ENCODE data around the gene PTGR3. TPM values are rescaled to one million over a fixed set of nuclear protein-coding genes. Genes with fewer than 3 reads are reported as not detected.

Gene PTGR3
- total RNA-seq, 4 donors from 2014 or later: 9.6 to 27.5 (median 20.1) TPM

DNA sequence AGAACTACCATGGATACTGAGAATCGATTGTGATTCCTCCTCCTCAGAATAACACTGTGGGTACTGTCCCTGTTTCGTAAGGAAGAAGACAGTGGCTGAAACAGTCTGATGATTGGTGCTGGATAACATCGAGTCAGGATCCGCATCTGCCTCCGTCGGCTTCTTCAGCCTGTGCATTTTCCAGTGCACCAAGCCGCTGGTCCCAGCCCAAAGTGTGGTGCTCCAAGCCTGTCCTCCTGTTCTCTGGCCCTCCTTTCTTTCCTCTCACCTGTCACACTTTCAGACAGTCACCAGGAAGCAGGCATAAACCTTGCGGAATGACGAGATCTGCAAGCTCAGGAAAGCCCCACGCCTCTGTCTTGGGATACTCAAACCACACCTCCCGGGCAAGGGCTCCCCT is 30.6 kb downstream of the PTGR3 start:
- no peaks in the 10 kb centered on the region for H3K27me3 ChIP-seq
- no peak for DNase-seq (ENCODE audit: extremely low spot score)
- WGBS: 96% methylated on average over 11 of the region's 11 CpGs
- no peaks in the 10 kb centered on the region for H3K9me3 ChIP-seq
- H3K36me3 ChIP-seq: no peaks in the 10 kb centered on the region
- intact Hi-C loops (cut with DNase I): no loop called here
- no peak for TF ChIP-seq POLR2AphosphoS5 (IDR thresholded peaks at IDR 0.05)
- no peak for TF ChIP-seq CTCF (IDR thresholded peaks at IDR 0.05)
- no peak for TF ChIP-seq EP300 (IDR thresholded peaks at IDR 0.05)
- no peaks in the 10 kb centered on the region for H3K4me1 ChIP-seq
- no peak overlapping the region for H3K4me3 ChIP-seq
- H3K27ac ChIP-seq (replicated peaks in 1 of 4): no peak overlapping the region

DNA sequence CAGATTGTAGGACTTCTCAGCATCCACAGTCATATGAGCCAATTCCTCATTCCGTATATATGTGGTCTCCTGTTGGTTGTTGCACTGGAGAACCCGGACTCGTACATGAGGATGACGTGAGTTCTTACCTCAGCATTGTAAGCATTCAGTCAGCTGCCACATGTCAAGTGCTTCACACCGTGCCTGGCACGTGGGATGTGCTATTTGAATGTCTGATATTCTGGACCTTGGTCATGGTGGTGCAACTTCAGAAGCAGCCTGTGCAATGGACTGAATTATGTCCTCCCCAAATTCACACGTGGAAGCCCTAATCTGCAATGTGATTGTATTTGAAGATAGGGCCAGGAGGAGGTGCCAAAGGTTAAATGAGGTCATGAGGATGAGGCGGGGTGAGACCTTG is 32.1 kb downstream of the PTGR3 start:
- Histone ChIP-seq H3K9me3 (no peaks in the 10 kb centered on the region), H3K27ac (replicated peaks in 1 of 4) (no peak overlapping the region), H3K36me3 (no peaks in the 10 kb centered on the region), H3K27me3 (no peaks in the 10 kb centered on the region), H3K4me1 (no peaks in the 10 kb centered on the region), H3K4me3 (no peak overlapping the region)
- DNase-seq (ENCODE audit: extremely low spot score): no peak
- TF ChIP-seq POLR2A (IDR thresholded peaks at IDR 0.05; ENCODE audit: low read depth): no peak
- no peak for TF ChIP-seq CTCF (IDR thresholded peaks at IDR 0.05)
- TF ChIP-seq POLR2AphosphoS5 (IDR thresholded peaks at IDR 0.05): no peak
- TF ChIP-seq EP300 (IDR thresholded peaks at IDR 0.05): no peak
- intact Hi-C loops (cut with DNase I): no loop called here
- 91% methylated on average over 8 of the region's 8 CpGs for WGBS

GRCh38 chr18:75173738-75174137 is 35.2 kb downstream of the PTGR3 start:
- no peak for TF ChIP-seq POLR2A (IDR thresholded peaks at IDR 0.05; ENCODE audit: low read depth)
- no peak for TF ChIP-seq EP300 (IDR thresholded peaks at IDR 0.05)
- TF ChIP-seq POLR2AphosphoS5 (IDR thresholded peaks at IDR 0.05): no peak
- no peak for TF ChIP-seq CTCF (IDR thresholded peaks at IDR 0.05)
- peaks cover under 1 to 9% (median 7%) of the 10 kb centered on the region in 4 donors for H3K4me1 ChIP-seq
- H3K9me3 ChIP-seq: no peaks in the 10 kb centered on the region
- no peaks in the 10 kb centered on the region for H3K36me3 ChIP-seq
- H3K27me3 ChIP-seq: no peaks in the 10 kb centered on the region
- DNase-seq (ENCODE audit: extremely low spot score): no peak
- 81% methylated on average over 4 of the region's 4 CpGs for WGBS
- no peak overlapping the region for H3K27ac ChIP-seq (replicated peaks in 1 of 4)
- intact Hi-C loops (cut with DNase I): loop anchor here (2.0 kb wide), 1 partner anchor 23 kb away; no protein-coding TSS in a partner anchor
- H3K4me3 ChIP-seq: no peak overlapping the region

DNA sequence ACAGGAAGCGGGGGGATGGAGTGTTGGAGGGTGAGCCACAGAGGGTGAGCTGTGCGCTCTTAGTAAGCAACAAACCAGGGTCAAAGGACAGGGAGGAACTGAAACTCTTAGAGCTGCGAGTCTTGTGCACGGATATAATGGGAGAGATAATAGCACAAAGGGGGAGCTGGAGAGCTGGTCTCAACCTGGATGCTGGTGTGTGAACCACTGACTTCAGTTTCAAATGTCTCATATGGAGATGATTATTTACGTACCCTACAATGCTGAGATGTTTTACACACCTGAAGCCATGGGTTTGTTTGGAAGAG is 35.9 kb downstream of the PTGR3 start:
- WGBS: 56% methylated on average over 5 of the region's 5 CpGs
- intact Hi-C loops (cut with DNase I): no loop called here
- peak; percentile 89 for DNase-seq (ENCODE audit: extremely low spot score)

More for the DNA sequence above, 35.9 kb downstream of the PTGR3 start:
- no peak for TF ChIP-seq CTCF (IDR thresholded peaks at IDR 0.05)
- TF ChIP-seq POLR2A (IDR thresholded peaks at IDR 0.05; ENCODE audit: low read depth): no peak
- no peak for TF ChIP-seq POLR2AphosphoS5 (IDR thresholded peaks at IDR 0.05)
- no peak for TF ChIP-seq EP300 (IDR thresholded peaks at IDR 0.05)
- Histone ChIP-seq H3K27me3 (no peaks in the 10 kb centered on the region), H3K9me3 (no peaks in the 10 kb centered on the region), H3K4me3 (no peak overlapping the region), H3K36me3 (no peaks in the 10 kb centered on the region), H3K4me1 (peaks cover 7 to 15% (median 11%) of the 10 kb centered on the region in 4 donors), H3K27ac (replicated peaks in 1 of 4) (no peak overlapping the region)

Data from esophagus muscularis mucosa (tissue), 4 donors.